Mucosa of rectum (tissue), 2 donors: ENCODE results near the gene POLR3G.

Experiments used
- H3K27ac ChIP-seq, 2 donors: one replicate each; pipeline ENCODE4 v1.7.0; 2013; ENCODE audit warnings: inconsistent platforms in 2 of 2, low read depth in 2 of 2, low read length in 2 of 2
- H3K27me3 ChIP-seq, 2 donors: one replicate each; pipeline ENCODE4 v1.7.0; 2013; ENCODE audit warnings: low read length in 2 of 2; ENCODE audit not compliant: control insufficient read depth in 2 of 2, insufficient read depth in 2 of 2
- H3K36me3 ChIP-seq, 2 donors: one replicate each; pipeline ENCODE4 v1.7.0; 2013; ENCODE audit warnings: low read length in 2 of 2; ENCODE audit not compliant: control insufficient read depth in 2 of 2, insufficient read depth in 2 of 2
- H3K4me1 ChIP-seq, 2 donors: one replicate each; pipeline ENCODE4 v1.7.0; 2013; ENCODE audit warnings: low read length in 2 of 2, mild to moderate bottlenecking in 1 of 2; ENCODE audit not compliant: control insufficient read depth in 2 of 2, insufficient read depth in 2 of 2
- H3K4me3 ChIP-seq, 2 donors: one replicate each; pipeline ENCODE4 v1.7.0; 2013; ENCODE audit warnings: low read length in 2 of 2
- H3K9ac ChIP-seq, 2 donors: one replicate each; pipeline ENCODE4 v1.7.0; 2013; ENCODE audit warnings: low read length in 2 of 2, low read depth in 1 of 2, mild to moderate bottlenecking in 1 of 2
- H3K9me3 ChIP-seq, 2 donors: one replicate each; pipeline ENCODE4 v1.7.0; 2013; ENCODE audit warnings: low read length in 2 of 2; ENCODE audit not compliant: control insufficient read depth in 2 of 2
- donor health status: healthy.
- donor health status: Normal muscosa, but diverticular disease.

The POLR3G gene

DNA sequence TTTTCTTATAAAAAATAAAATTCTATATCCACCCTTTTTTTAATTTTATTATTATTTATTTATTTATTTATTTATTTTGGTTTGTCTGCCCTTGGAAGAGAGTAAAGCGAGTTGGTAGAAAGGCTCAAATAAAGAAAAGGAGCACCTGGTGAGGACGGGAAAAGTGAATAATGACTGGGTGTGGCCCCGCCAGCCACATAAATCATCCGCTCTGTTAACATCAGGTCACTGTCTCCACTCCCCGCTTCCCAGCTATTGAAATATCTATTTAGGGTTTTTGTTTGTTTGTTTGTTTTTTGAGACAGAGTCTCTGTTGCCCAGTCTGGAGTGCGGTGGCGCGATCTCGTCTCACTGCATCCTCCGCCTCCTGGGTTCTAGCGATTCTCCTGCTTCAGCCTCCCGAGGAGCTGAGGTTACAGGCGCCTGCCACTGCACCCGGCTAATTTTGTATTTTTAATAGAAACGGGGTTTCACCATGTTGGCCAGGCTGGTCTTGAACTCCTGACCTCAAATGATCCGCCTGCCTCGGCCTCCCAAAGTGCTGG, 844 bp downstream of the POLR3G start:
- peaks cover 7 to 14% of the 10 kb centered on the region in 2 donors for H3K4me1 ChIP-seq
- no peaks in the 10 kb centered on the region for H3K9me3 ChIP-seq
- H3K27ac ChIP-seq = no peak overlapping the region
- H3K36me3 ChIP-seq = no peaks in the 10 kb centered on the region
- peak overlapping the region in 1 of 2 donors; percentile 91 for H3K4me3 ChIP-seq
- no peaks in the 10 kb centered on the region for H3K27me3 ChIP-seq
- no peak overlapping the region for H3K9ac ChIP-seq

DNA sequence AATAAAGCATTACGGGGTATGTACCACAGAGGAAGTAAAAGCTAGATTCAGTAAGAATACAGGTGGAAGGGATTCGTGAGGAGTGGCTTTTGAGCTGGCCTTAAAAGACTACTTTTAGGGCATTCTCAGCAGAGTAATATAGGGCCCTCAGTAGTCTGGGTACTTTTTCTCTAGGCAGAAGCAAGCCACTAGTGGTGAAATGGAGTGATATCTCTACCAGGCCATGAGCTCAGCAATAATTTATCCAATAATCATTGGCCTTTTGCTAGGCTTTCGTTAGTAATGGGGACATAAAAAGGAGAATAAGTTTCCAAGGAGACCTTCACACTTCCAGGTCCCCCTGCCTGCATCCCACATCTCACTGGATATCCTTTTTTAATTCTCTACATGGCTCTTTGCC, 1.7 kb downstream of the POLR3G start:
- Histone ChIP-seq H3K9ac (no peak overlapping the region), H3K27me3 (no peaks in the 10 kb centered on the region), H3K9me3 (no peaks in the 10 kb centered on the region), H3K4me1 (peaks cover 7 to 14% of the 10 kb centered on the region in 2 donors), H3K4me3 (no peak overlapping the region), H3K36me3 (no peaks in the 10 kb centered on the region), H3K27ac (no peak overlapping the region)

DNA sequence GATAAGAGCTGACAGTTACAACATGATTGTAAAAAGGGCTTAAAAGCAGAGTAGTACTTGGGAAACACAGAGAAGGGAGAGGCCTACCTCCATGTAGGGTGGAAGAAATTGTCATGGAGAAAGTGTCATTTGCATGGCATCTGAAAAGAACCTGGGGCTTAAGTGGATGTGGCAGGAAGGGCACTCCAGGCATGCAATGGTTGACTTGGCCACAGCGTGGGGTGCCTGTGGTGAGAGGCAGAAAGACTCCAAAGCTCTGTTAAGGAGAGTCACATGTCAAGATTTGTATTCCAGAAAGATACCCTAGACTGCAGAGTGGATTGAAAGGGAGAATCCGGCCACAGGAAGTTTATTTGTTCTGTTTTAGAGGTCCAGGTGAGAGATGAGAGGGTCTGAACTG, 2.4 kb downstream of the POLR3G start:
- no peaks in the 10 kb centered on the region for H3K36me3 ChIP-seq
- peak overlapping the region in 1 of 2 donors; percentile 3 for H3K4me3 ChIP-seq
- no peak overlapping the region for H3K9ac ChIP-seq
- H3K27ac ChIP-seq = no peak overlapping the region
- H3K27me3 ChIP-seq = no peaks in the 10 kb centered on the region
- H3K9me3 ChIP-seq = no peaks in the 10 kb centered on the region
- H3K4me1 ChIP-seq = peaks cover 7 to 14% of the 10 kb centered on the region in 2 donors

GRCh38 chr5:90477621-90478215, 3.1 kb downstream of the POLR3G start:
- H3K4me3 ChIP-seq = peak overlapping the region in 1 of 2 donors; percentile 3

GRCh38 chr5:90479611-90480385, 5.1 kb downstream of the POLR3G start:
- no peak overlapping the region for H3K4me3 ChIP-seq
- H3K9ac ChIP-seq = no peak overlapping the region
- H3K27ac ChIP-seq = no peak overlapping the region
- no peaks in the 10 kb centered on the region for H3K27me3 ChIP-seq
- peaks cover 0 to 3% of the 10 kb centered on the region in 2 donors for H3K4me1 ChIP-seq
- H3K9me3 ChIP-seq = no peaks in the 10 kb centered on the region
- no peaks in the 10 kb centered on the region for H3K36me3 ChIP-seq

More at GRCh38 chr5:90477621-90478215, 3.1 kb downstream of the POLR3G start:
- Histone ChIP-seq H3K27me3 (no peaks in the 10 kb centered on the region), H3K4me1 (peaks cover 7 to 14% of the 10 kb centered on the region in 2 donors), H3K9me3 (no peaks in the 10 kb centered on the region), H3K27ac (no peak overlapping the region), H3K36me3 (no peaks in the 10 kb centered on the region), H3K9ac (no peak overlapping the region)

DNA sequence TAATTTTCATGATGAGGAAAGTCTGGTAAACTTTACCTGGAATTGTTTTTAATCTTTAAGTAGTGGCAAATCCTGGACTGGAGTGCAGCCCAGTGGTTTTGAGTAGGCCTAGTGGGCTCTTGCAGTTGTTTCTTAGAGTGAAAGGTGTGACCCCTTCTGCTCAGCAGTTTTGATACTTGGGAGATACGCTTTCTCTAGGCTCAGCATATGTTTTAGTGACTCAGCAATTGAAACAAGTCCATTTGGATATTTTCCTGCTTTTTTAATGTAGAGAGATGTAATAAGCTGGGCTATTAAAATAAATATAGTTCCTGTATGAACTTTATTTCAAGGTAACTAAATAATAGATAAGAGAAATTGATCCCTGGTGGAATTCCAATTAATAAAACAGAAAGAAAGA, 6.0 kb downstream of the POLR3G start:
- Histone ChIP-seq H3K4me1 (no peaks in the 10 kb centered on the region), H3K36me3 (no peaks in the 10 kb centered on the region), H3K9me3 (no peaks in the 10 kb centered on the region), H3K27ac (no peak overlapping the region), H3K4me3 (no peak overlapping the region), H3K9ac (no peak overlapping the region), H3K27me3 (no peaks in the 10 kb centered on the region)

- Histone ChIP-seq H3K27ac (no peak overlapping the region), H3K9ac (no peak overlapping the region), H3K4me1 (no peaks in the 10 kb centered on the region), H3K36me3 (no peaks in the 10 kb centered on the region), H3K9me3 (no peaks in the 10 kb centered on the region), H3K4me3 (no peak overlapping the region), H3K27me3 (no peaks in the 10 kb centered on the region)
Observed at GRCh38 chr5:90483206-90483605, 8.5 kb downstream of the POLR3G start.

GRCh38 chr5:90484540-90484939, 9.9 kb downstream of the POLR3G start:
- no peak overlapping the region for H3K4me3 ChIP-seq

GRCh38 chr5:90488791-90489190, 14.1 kb downstream of the POLR3G start:
- Histone ChIP-seq H3K36me3 (no peaks in the 10 kb centered on the region), H3K4me3 (no peak overlapping the region), H3K27ac (no peak overlapping the region), H3K27me3 (no peaks in the 10 kb centered on the region), H3K4me1 (no peaks in the 10 kb centered on the region), H3K9ac (no peak overlapping the region), H3K9me3 (no peaks in the 10 kb centered on the region)

More at GRCh38 chr5:90484540-90484939, 9.9 kb downstream of the POLR3G start:
- H3K9ac ChIP-seq = no peak overlapping the region
- H3K9me3 ChIP-seq = no peaks in the 10 kb centered on the region
- no peak overlapping the region for H3K27ac ChIP-seq
- H3K27me3 ChIP-seq = no peaks in the 10 kb centered on the region
- H3K36me3 ChIP-seq = no peaks in the 10 kb centered on the region
- no peaks in the 10 kb centered on the region for H3K4me1 ChIP-seq

DNA sequence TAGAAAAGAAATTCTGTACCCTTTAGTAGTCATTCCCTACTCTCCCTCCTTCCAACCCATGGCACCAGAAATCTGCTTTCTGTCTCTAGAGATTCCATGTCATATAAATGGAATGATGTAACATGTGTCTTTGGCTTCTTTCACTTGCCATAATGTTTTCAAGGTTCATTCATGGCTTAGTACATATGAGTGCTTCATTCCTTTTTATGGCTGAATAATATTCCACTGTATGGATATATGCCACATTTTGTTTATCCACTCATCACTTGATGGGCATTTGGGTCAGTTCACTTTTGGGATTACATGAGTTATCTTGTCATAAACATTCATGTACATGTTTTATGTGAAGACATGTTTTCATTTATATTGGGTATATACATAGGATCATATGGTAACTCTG, 19.4 kb downstream of the POLR3G start:
- H3K27me3 ChIP-seq = no peaks in the 10 kb centered on the region

More for the DNA sequence above, 19.4 kb downstream of the POLR3G start:
- Histone ChIP-seq H3K9ac (no peak overlapping the region), H3K4me1 (no peaks in the 10 kb centered on the region), H3K36me3 (no peaks in the 10 kb centered on the region), H3K9me3 (no peaks in the 10 kb centered on the region), H3K4me3 (no peak overlapping the region), H3K27ac (no peak overlapping the region)
